ENCODE measurements around the gene UBR1.
"Not testable (repeated sequence)": the region's sequence is repeated elsewhere in the genome, so short reads cannot be mapped to it uniquely, and the experiment has no call there.

The UBR1 gene

GRCh38 chr15:42954291-42954690 is 151.5 kb downstream of the UBR1 start:
- no peak for DNase-seq

GRCh38 chr15:42948898-42949297 is 156.9 kb downstream of the UBR1 start:
- not testable (repeated sequence) for DNase-seq

- DNase-seq, result no peak
Observed at GRCh38 chr15:42940527-42940926, 165.3 kb downstream of the UBR1 start.

GRCh38 chr15:42939841-42940240 is 166.0 kb downstream of the UBR1 start:
- no peak for DNase-seq

- DNase-seq, result no peak
Observed at GRCh38 chr15:42937143-42937542, 168.7 kb downstream of the UBR1 start.

GRCh38 chr15:42933886-42934667 is 171.8 kb downstream of the UBR1 start:
- no peak for DNase-seq

- DNase-seq, result no peak
Observed at GRCh38 chr15:42932833-42933515, 172.9 kb downstream of the UBR1 start.

GRCh38 chr15:42931702-42932486 is 173.9 kb downstream of the UBR1 start:
- no peak for DNase-seq

GRCh38 chr15:42929306-42929848 is 176.5 kb downstream of the UBR1 start:
- no peak for DNase-seq

- DNase-seq, result peak; percentile 12
Observed at GRCh38 chr15:42921342-42921731, 184.5 kb downstream of the UBR1 start.

- peak; percentile 91 for DNase-seq
Observed at GRCh38 chr15:42920519-42921341, 185.1 kb downstream of the UBR1 start, which contains the start of gene TTBK2. Gene TTBK2 (minus strand): TSS chr15:42920778. CDS start chr15:42878617, 42,161 bp downstream.

- DNase-seq, result peak; percentile 30
Observed at GRCh38 chr15:42919799-42920518, 185.9 kb downstream of the UBR1 start.

GRCh38 chr15:42919308-42919707 is 186.5 kb downstream of the UBR1 start:
- no peak for DNase-seq

- no peak for DNase-seq
Observed at GRCh38 chr15:42918047-42918446, 187.8 kb downstream of the UBR1 start.

GRCh38 chr15:42915654-42916315 is 190.1 kb downstream of the UBR1 start:
- no peak for DNase-seq

- no peak for DNase-seq
Observed at GRCh38 chr15:42914728-42915497, 190.9 kb downstream of the UBR1 start.

- no peak for DNase-seq
Observed at GRCh38 chr15:42911058-42911592, 194.7 kb downstream of the UBR1 start.

- no peak for DNase-seq
Observed at GRCh38 chr15:42908538-42908937, 197.3 kb downstream of the UBR1 start.

- no peak for DNase-seq
Observed at GRCh38 chr15:42903388-42904324, 202.2 kb downstream of the UBR1 start.

Data from NCI-H1105 treated with DMSO at 0.1 percent for 48 hours (cell line).